ENCODE data around the gene HAPLN3.

HAPLN3 gene

GRCh38 chr15:88858934-88859333 lies 36.4 kb downstream of the HAPLN3 start:
- DNase-seq: no peak

GRCh38 chr15:88852476-88852875 lies 42.9 kb downstream of the HAPLN3 start:
- DNase-seq: no peak

- DNase-seq: no peak
These were observed 45.8 kb downstream of the HAPLN3 start for GRCh38 chr15:88849376-88850072.

GRCh38 chr15:88848203-88848602 lies 47.1 kb downstream of the HAPLN3 start:
- no peak for DNase-seq

GRCh38 chr15:88847144-88847543 lies 48.2 kb downstream of the HAPLN3 start:
- no peak for DNase-seq

GRCh38 chr15:88845616-88846015 lies 49.7 kb downstream of the HAPLN3 start:
- DNase-seq: no peak

- DNase-seq: no peak
These were observed 50.5 kb downstream of the HAPLN3 start for GRCh38 chr15:88844749-88845386.

- no peak for DNase-seq
These were observed 52.0 kb downstream of the HAPLN3 start for GRCh38 chr15:88843334-88843733.

GRCh38 chr15:88842156-88842555 lies 53.2 kb downstream of the HAPLN3 start:
- no peak for DNase-seq

GRCh38 chr15:88841236-88841635 lies 54.1 kb downstream of the HAPLN3 start:
- no peak for DNase-seq

GRCh38 chr15:88839961-88840360 lies 55.4 kb downstream of the HAPLN3 start:
- DNase-seq: no peak

GRCh38 chr15:88839146-88839545 lies 56.2 kb downstream of the HAPLN3 start:
- no peak for DNase-seq

- no peak for DNase-seq
These were observed 56.7 kb downstream of the HAPLN3 start for GRCh38 chr15:88838667-88839066.

GRCh38 chr15:88835646-88836045 lies 59.7 kb downstream of the HAPLN3 start:
- DNase-seq: no peak

GRCh38 chr15:88835119-88835518 lies 60.2 kb downstream of the HAPLN3 start:
- no peak for DNase-seq

- DNase-seq: peak; percentile 26
These were observed 61.0 kb downstream of the HAPLN3 start for GRCh38 chr15:88834211-88834812.

- no peak for DNase-seq
These were observed 61.6 kb downstream of the HAPLN3 start for GRCh38 chr15:88833731-88834100.

GRCh38 chr15:88832820-88833730 lies 62.3 kb downstream of the HAPLN3 start:
- DNase-seq: no peak

GRCh38 chr15:88830016-88830415 lies 65.3 kb downstream of the HAPLN3 start:
- no peak for DNase-seq

GRCh38 chr15:88828791-88829190 lies 66.6 kb downstream of the HAPLN3 start:
- no peak for DNase-seq
